WTC11 (cell line): ENCODE measurements around the gene GABRB1. TPM values are rescaled to one million over a fixed set of nuclear protein-coding genes. Genes with fewer than 3 reads are reported as not detected.

Experiments used
- ATAC-seq: fragments of 200-7000 bp; cut with Tn5 transposase; 2 replicates; pipeline ENCODE4 v1.10.0; 2021; ENCODE audit warnings: mild to moderate bottlenecking, moderate library complexity
- CTCF ChIA-PET: fragments of 300-600 bp; sonication (Branson Sonifier 250); formaldehyde crosslinking; loops from one replicate; lab custom pipeline; 2021; ENCODE audit warnings: antibody characterized with exemption; lab: Charles Lee
- POLR2A ChIA-PET: fragments of 350-600 bp; sonication (Branson Sonifier 250); formaldehyde crosslinking; loops from one replicate; lab custom pipeline; 2021; ENCODE audit warnings: antibody characterized with exemption; lab: Charles Lee
- DNase-seq: peaks from one replicate; pipeline ENCODE4 v3.0.0; 2021; ENCODE audit warnings: low spot score
- H3K27ac Mint-ChIP-seq: 2 replicates; pipeline ENCODE4 v1.8.0; 2021; ENCODE audit warnings: mixed read lengths
- H3K27me3 Mint-ChIP-seq: 2 replicates; pipeline ENCODE4 v1.8.0; 2021; ENCODE audit warnings: low read depth, mild to moderate bottlenecking, moderate library complexity, mixed read lengths
- H3K36me3 Mint-ChIP-seq: 2 replicates; pipeline ENCODE4 v1.8.0; 2021; ENCODE audit warnings: mixed read lengths
- H3K4me1 Mint-ChIP-seq: 2 replicates; pipeline ENCODE4 v1.8.0; 2022; ENCODE audit warnings: mixed read lengths
- H3K4me3 Mint-ChIP-seq: 2 replicates; pipeline ENCODE4 v1.8.0; 2021; ENCODE audit warnings: mild to moderate bottlenecking, moderate library complexity, mixed read lengths
- H3K9me3 Mint-ChIP-seq: 2 replicates; pipeline ENCODE4 v1.8.0; 2021; ENCODE audit warnings: mixed read lengths
- ARID4B ChIP-seq: sonication (generic); formaldehyde crosslinking; IDR thresholded peaks from 2 replicates; pipeline ENCODE4 v1.8.0; 2023; ENCODE audit warnings: missing genetic modification reagents, mild to moderate bottlenecking, borderline replicate concordance
- ATF6 ChIP-seq: sonication (generic); formaldehyde crosslinking; IDR thresholded peaks from 2 replicates; pipeline ENCODE4 v1.8.1; 2023; ENCODE audit warnings: mild to moderate bottlenecking, missing genetic modification reagents
- E2F1 ChIP-seq: sonication (generic); formaldehyde crosslinking; IDR thresholded peaks from 2 replicates; pipeline ENCODE4 v1.8.0; 2022; ENCODE audit warnings: mild to moderate bottlenecking, missing genetic modification reagents
- EMX1 ChIP-seq: fragments of 250-450 bp; sonication (Bioruptor Pico); IDR thresholded peaks from 2 replicates; pipeline ENCODE4 v1.8.0; 2021; ENCODE audit warnings: mild to moderate bottlenecking
- ETV6 ChIP-seq: sonication (generic); formaldehyde crosslinking; IDR thresholded peaks from 2 replicates; pipeline ENCODE4 v1.8.1; 2022; ENCODE audit warnings: mild to moderate bottlenecking, missing genetic modification reagents
- FOXP4 ChIP-seq: sonication (generic); formaldehyde crosslinking; IDR thresholded peaks from 2 replicates; pipeline ENCODE4 v1.8.0; 2022; ENCODE audit warnings: mild to moderate bottlenecking, missing genetic modification reagents
- HMGXB4 ChIP-seq: sonication (generic); formaldehyde crosslinking; IDR thresholded peaks from 2 replicates; pipeline ENCODE4 v1.8.1; 2023; ENCODE audit warnings: mild to moderate bottlenecking, moderate library complexity, missing genetic modification reagents
- IRF2 ChIP-seq: sonication (generic); formaldehyde crosslinking; IDR thresholded peaks from 2 replicates; pipeline ENCODE4 v1.8.0; 2022; ENCODE audit warnings: low read depth, missing genetic modification reagents, borderline replicate concordance
- KAT7 ChIP-seq: sonication (generic); formaldehyde crosslinking; IDR thresholded peaks from 2 replicates; pipeline ENCODE4 v1.8.1; 2023; ENCODE audit warnings: missing genetic modification reagents, mild to moderate bottlenecking, borderline replicate concordance
- MLX ChIP-seq: sonication (generic); formaldehyde crosslinking; IDR thresholded peaks from 2 replicates; pipeline ENCODE4 v1.8.1; 2023; ENCODE audit warnings: mild to moderate bottlenecking, missing genetic modification reagents, moderate library complexity
- PRDM15 ChIP-seq: sonication (generic); formaldehyde crosslinking; IDR thresholded peaks from 2 replicates; pipeline ENCODE4 v1.8.0; 2022; ENCODE audit warnings: missing genetic modification reagents
- PREB ChIP-seq: sonication (generic); formaldehyde crosslinking; IDR thresholded peaks from 2 replicates; pipeline ENCODE4 v1.8.1; 2022; ENCODE audit warnings: mild to moderate bottlenecking, missing genetic modification reagents, moderate library complexity, borderline replicate concordance
- RORB ChIP-seq: fragments of 250-450 bp; sonication (Bioruptor Pico); IDR thresholded peaks from 2 replicates; pipeline ENCODE4 v1.9.0; 2021; ENCODE audit warnings: mild to moderate bottlenecking
- TCF7 ChIP-seq: sonication (generic); formaldehyde crosslinking; IDR thresholded peaks from 2 replicates; pipeline ENCODE4 v1.8.0; 2022; ENCODE audit warnings: mild to moderate bottlenecking, low read depth, missing genetic modification reagents, moderate library complexity
- USF1 ChIP-seq: sonication (generic); formaldehyde crosslinking; IDR thresholded peaks from 2 replicates; pipeline ENCODE4 v1.8.0; 2022; ENCODE audit warnings: mild to moderate bottlenecking, missing genetic modification reagents
- ZBTB21 ChIP-seq: sonication (generic); formaldehyde crosslinking; IDR thresholded peaks from 2 replicates; pipeline ENCODE4 v1.8.1; 2023; ENCODE audit warnings: mild to moderate bottlenecking, missing genetic modification reagents, borderline replicate concordance
- ZNF396 ChIP-seq: fragments of 250-450 bp; sonication (Bioruptor Pico); IDR thresholded peaks from 2 replicates; pipeline ENCODE4 v1.8.0; 2021; ENCODE audit warnings: mild to moderate bottlenecking, moderate library complexity, borderline replicate concordance
- total RNA-seq: library from RNA; stranded (reverse); gene quantifications from 3 replicates; pipeline ENCODE4 v1.2.3, GENCODE V29; 2021

The GABRB1 gene
- total RNA-seq, 1 experiment from 2014 or later: 0.66 TPM

- Mint-ChIP-seq H3K4me3 (peak within 1 kb of the TSS; percentile 89), H3K36me3 (no peaks in the 10 kb centered on the region), H3K27ac (peak within 1 kb of the TSS; percentile 68), H3K27me3 (peaks cover 6% of the 10 kb centered on the region; the same call in 1 of the 2 replicates), H3K4me1 (peaks cover 18% of the 10 kb centered on the region), H3K9me3 (no peaks in the 10 kb centered on the region)
- POLR2A ChIA-PET: interaction anchor here (1.1 kb wide), 1 partner anchor 22 kb away, joined by 10 read pairs; the partner anchor contains the start of gene ATP10D
- ATAC-seq (peak; percentile 95), DNase-seq (peak; percentile 99)
- CTCF ChIA-PET: interaction anchor here (0.8 to 1.3 kb wide), 7 partner anchors 18 to 373 kb away, joined by 3 to 21 read pairs (median 4); partner anchors contain the start of gene ATP10D
- peak; percentile 62; the same call in 1 of the 2 replicates for TF ChIP-seq ETV6 (CRISPR knock-in tag)
- TF ChIP-seq HMGXB4 (CRISPR knock-in tag): peak; percentile 86
- TF ChIP-seq EMX1 (CRISPR knock-in tag): no peak
- TF ChIP-seq USF1 (CRISPR knock-in tag): peak; percentile 100
- 0 out of 2 replicates have a peak, but pooled peaks have one; percentile 15 for TF ChIP-seq ZBTB21 (CRISPR knock-in tag)
- TF ChIP-seq E2F1 (CRISPR knock-in tag): 0 out of 2 replicates have a peak, but pooled peaks have one; percentile 16
- TF ChIP-seq ZNF396: no peak
- TF ChIP-seq MLX: no peak
- TF ChIP-seq RORB (CRISPR knock-in tag): no peak
- no peak for TF ChIP-seq TCF7 (CRISPR knock-in tag)
- no peak for TF ChIP-seq PREB
- TF ChIP-seq IRF2 (CRISPR knock-in tag): no peak
- peak; percentile 88 for TF ChIP-seq ARID4B (CRISPR knock-in tag)
- TF ChIP-seq PRDM15: peak; percentile 96
- TF ChIP-seq FOXP4 (CRISPR knock-in tag): peak; percentile 21; the same call in 1 of the 2 replicates
- 0 out of 2 replicates have a peak, but pooled peaks have one; percentile 60 for TF ChIP-seq KAT7 (CRISPR knock-in tag)
- TF ChIP-seq ATF6: no peak
Measured at GRCh38 chr4:47463235-47463956, 432.0 kb downstream of the GABRB1 start, which contains the start of gene COMMD8. Gene COMMD8, minus strand, starts transcription at chr4:47463702. Its CDS starts 51 bp downstream, at chr4:47463651.
